Suprapubic skin (tissue), 4 donors: ENCODE results near the gene TRIM7. TPM values are rescaled to one million over a fixed set of nuclear protein-coding genes. Genes with fewer than 3 reads are reported as not detected.
A peak's percentile ranks its signal among the peaks of the same experiment; 100 is the strongest.

Experiments
- DNase-seq, 2 donors: peaks; one replicate each; pipeline ENCODE4 v3.0.0-alpha.2; 2019; ENCODE audit warnings: low spot score in 2 of 2
- H3K27ac ChIP-seq: fragments of 200-600 bp; sonication (generic); one replicate; pipeline ENCODE4 v1.5.1; 2019
- H3K27me3 ChIP-seq: fragments of 200-600 bp; sonication (generic); one replicate; pipeline ENCODE4 v1.5.1; 2019
- H3K36me3 ChIP-seq: fragments of 200-600 bp; sonication (generic); one replicate; pipeline ENCODE4 v1.5.1; 2019
- H3K4me1 ChIP-seq: fragments of 200-600 bp; sonication (generic); one replicate; pipeline ENCODE4 v1.5.1; 2019
- H3K4me3 ChIP-seq: fragments of 200-600 bp; sonication (generic); one replicate; pipeline ENCODE4 v1.5.1; 2019; ENCODE audit warnings: mild to moderate bottlenecking
- H3K9me3 ChIP-seq: fragments of 200-600 bp; sonication (generic); one replicate; pipeline ENCODE4 v1.5.1; 2019
- EP300 ChIP-seq: sonication (generic); formaldehyde crosslinking; IDR thresholded peaks from one replicate; pipeline ENCODE4 v1.6.1; 2017; ENCODE audit warnings: antibody characterized with exemption
- POLR2A ChIP-seq, 2 donors: fragments of 450-650 bp; IDR thresholded peaks; one replicate each; pipeline ENCODE4 v1.6.1; 2017; ENCODE audit warnings: antibody characterized with exemption in 2 of 2, mild to moderate bottlenecking in 2 of 2, moderate library complexity in 2 of 2
- POLR2AphosphoS5 ChIP-seq, 3 donors: sonication (generic); formaldehyde crosslinking; IDR thresholded peaks; one replicate each; pipeline ENCODE4 v1.6.1; 2017; ENCODE audit warnings: antibody characterized with exemption in 3 of 3
- WGBS: methylation state at CpG from one replicate; pipeline ENCODE4 v1.1.5; 2018; 5-methylcytosine and 5-hydroxymethylcytosine counted together
- total RNA-seq, 4 donors: library from RNA; depleted of rRNA; stranded (reverse); fragments of >200 nt; gene quantifications; one replicate each; pipeline ENCODE4 v1.1.0, GENCODE V29; 2016
- TF ChIP-seq, protein P1 (sequence below), 2 donors: fragments of 200-600 bp in 1 of 2; fragments of 450-650 bp in 1 of 2; sonication (generic) in 1 of 2; IDR thresholded peaks; one replicate each; pipeline ENCODE4 v1.5.1; 2016 to 2019; ENCODE audit warnings: antibody characterized with exemption in 2 of 2, mild to moderate bottlenecking in 1 of 2, moderate library complexity in 1 of 2

Gene TRIM7
- total RNA-seq, 4 donors from 2014 or later, result 52.0 to 79.0 (median 69.4) TPM

DNA sequence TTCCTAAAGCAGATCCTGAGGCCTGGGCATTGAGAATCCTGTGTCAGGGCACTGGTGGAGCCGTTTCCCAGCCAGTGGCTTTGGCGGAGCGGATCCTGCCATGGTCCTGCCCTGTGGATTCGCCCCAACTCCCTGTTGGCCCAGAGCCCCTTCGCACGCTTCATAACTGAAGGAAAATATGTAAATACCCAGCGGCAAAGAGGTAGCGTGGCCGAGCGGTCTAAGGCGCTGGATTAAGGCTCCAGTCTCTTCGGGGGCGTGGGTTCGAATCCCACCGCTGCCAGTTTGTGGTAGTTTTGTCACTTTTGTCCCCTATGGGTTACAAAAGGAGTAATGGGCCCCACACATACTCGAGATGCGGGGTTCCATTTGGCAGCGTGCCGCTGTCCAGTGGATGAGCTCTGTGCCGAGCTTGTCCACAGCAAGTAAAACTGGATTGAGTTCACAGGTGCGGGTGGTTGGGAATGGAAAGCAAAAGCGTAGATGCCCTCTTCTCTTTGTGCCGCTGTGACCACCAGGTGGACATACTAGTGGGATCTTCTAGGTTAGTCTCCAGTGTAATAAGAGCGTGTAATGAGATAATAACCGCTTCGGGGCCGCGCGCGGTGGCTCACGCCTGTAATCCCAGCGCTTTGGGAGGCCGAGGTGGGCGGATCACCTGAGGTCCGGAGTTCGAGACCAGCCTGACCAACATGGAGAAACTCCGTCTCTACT is 17.3 kb downstream of the TRIM7 start:
- Histone ChIP-seq H3K9me3 (no peaks in the 10 kb centered on the region), H3K36me3 (no peaks in the 10 kb centered on the region), H3K27ac (peak overlapping the region; percentile 24), H3K4me1 (peaks cover 40% of the 10 kb centered on the region), H3K27me3 (no peaks in the 10 kb centered on the region), H3K4me3 (peak overlapping the region; percentile 77)
- DNase-seq, result peak; percentile 89 to 92
- TF ChIP-seq, protein P1, sequence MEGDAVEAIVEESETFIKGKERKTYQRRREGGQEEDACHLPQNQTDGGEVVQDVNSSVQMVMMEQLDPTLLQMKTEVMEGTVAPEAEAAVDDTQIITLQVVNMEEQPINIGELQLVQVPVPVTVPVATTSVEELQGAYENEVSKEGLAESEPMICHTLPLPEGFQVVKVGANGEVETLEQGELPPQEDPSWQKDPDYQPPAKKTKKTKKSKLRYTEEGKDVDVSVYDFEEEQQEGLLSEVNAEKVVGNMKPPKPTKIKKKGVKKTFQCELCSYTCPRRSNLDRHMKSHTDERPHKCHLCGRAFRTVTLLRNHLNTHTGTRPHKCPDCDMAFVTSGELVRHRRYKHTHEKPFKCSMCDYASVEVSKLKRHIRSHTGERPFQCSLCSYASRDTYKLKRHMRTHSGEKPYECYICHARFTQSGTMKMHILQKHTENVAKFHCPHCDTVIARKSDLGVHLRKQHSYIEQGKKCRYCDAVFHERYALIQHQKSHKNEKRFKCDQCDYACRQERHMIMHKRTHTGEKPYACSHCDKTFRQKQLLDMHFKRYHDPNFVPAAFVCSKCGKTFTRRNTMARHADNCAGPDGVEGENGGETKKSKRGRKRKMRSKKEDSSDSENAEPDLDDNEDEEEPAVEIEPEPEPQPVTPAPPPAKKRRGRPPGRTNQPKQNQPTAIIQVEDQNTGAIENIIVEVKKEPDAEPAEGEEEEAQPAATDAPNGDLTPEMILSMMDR (IDR thresholded peaks at IDR 0.05), result no peak
- TF ChIP-seq EP300 (no peak), POLR2AphosphoS5 (IDR thresholded peaks at IDR 0.05) (peak in 1 of 3 donors; percentile 36), POLR2A (IDR thresholded peaks at IDR 0.05) (no peak)
- 10% methylated on average over 32 of the region's 37 CpGs for WGBS

GRCh38 chr5:181186986-181187499 is 18.0 kb downstream of the TRIM7 start:
- no peaks in the 10 kb centered on the region for H3K36me3 ChIP-seq
- no peak for TF ChIP-seq POLR2A (IDR thresholded peaks at IDR 0.05)
- TF ChIP-seq, protein P1 (IDR thresholded peaks at IDR 0.05), result no peak
- TF ChIP-seq POLR2AphosphoS5 (IDR thresholded peaks at IDR 0.05), result no peak
- no peak for TF ChIP-seq EP300
- H3K27me3 ChIP-seq, result no peaks in the 10 kb centered on the region
- H3K4me1 ChIP-seq, result peaks cover 34% of the 10 kb centered on the region
- H3K27ac ChIP-seq, result peak overlapping the region; percentile 24
- no peaks in the 10 kb centered on the region for H3K9me3 ChIP-seq
- no peak for DNase-seq
- WGBS, result 55% methylated on average over 8 of the region's 8 CpGs
- H3K4me3 ChIP-seq, result no peak overlapping the region

DNA sequence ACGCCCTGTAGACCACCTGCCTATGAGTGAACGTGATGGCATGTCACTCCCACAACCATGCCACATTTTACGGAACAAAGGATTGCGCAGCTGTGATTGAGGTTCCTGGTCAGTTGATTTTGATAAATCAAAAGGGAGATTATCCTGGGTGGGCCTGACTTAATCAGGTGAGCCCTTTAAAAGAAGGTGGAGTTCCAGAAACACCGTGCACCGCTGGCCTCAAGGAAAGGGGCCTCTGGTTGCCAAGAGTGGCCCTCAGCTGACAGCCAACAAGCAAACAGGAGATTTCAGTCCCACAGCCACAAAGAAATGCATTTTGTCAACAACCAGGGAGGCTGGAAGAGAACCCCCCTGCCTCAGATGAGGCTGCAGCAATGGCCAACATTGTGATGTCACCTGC is 19.0 kb downstream of the TRIM7 start:
- 76% methylated on average over 6 of the region's 6 CpGs for WGBS

GRCh38 chr5:181185560-181185959 is 19.4 kb downstream of the TRIM7 start:
- no peaks in the 10 kb centered on the region for H3K36me3 ChIP-seq
- H3K4me1 ChIP-seq, result peaks cover 33% of the 10 kb centered on the region
- H3K27me3 ChIP-seq, result no peaks in the 10 kb centered on the region
- TF ChIP-seq POLR2AphosphoS5 (IDR thresholded peaks at IDR 0.05), result no peak
- TF ChIP-seq EP300, result no peak
- TF ChIP-seq POLR2A (IDR thresholded peaks at IDR 0.05), result no peak
- TF ChIP-seq, protein P1 (IDR thresholded peaks at IDR 0.05), result no peak
- whole genome bisulfite sequencing, result 91% methylated on average over 13 of the region's 13 CpGs
- no peak for DNase-seq
- no peaks in the 10 kb centered on the region for H3K9me3 ChIP-seq
- no peak overlapping the region for H3K27ac ChIP-seq
- no peak overlapping the region for H3K4me3 ChIP-seq

More for the DNA sequence above, 19.0 kb downstream of the TRIM7 start:
- no peaks in the 10 kb centered on the region for H3K27me3 ChIP-seq
- no peak overlapping the region for H3K27ac ChIP-seq
- H3K9me3 ChIP-seq, result no peaks in the 10 kb centered on the region
- peaks cover 33% of the 10 kb centered on the region for H3K4me1 ChIP-seq
- H3K4me3 ChIP-seq, result no peak overlapping the region
- H3K36me3 ChIP-seq, result no peaks in the 10 kb centered on the region
- no peak for TF ChIP-seq POLR2AphosphoS5 (IDR thresholded peaks at IDR 0.05)
- no peak for TF ChIP-seq EP300
- TF ChIP-seq, protein P1 (IDR thresholded peaks at IDR 0.05), result no peak
- no peak for TF ChIP-seq POLR2A (IDR thresholded peaks at IDR 0.05)
- no peak for DNase-seq

DNA sequence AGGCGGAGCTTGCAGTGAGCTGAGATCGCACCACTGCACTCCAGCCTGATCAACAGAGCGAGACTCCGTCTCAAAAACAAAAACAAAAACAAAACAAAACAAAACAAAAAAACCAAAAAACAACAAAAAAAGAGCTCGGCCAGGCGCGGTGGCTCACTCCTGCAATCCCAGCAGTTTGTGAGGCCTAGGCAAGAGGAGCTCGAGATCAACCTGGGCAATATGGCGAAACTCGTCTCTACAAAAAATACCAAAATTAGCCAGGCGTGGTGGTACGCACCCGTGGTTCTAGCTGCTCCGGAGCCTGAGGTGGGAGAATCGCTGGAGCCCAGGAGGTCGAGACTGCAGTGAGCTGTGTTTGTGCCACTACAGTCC is 20.2 kb downstream of the TRIM7 start:
- Histone ChIP-seq H3K36me3 (no peaks in the 10 kb centered on the region), H3K4me1 (peaks cover 27% of the 10 kb centered on the region), H3K27me3 (no peaks in the 10 kb centered on the region), H3K27ac (no peak overlapping the region), H3K4me3 (peak overlapping the region; percentile 52), H3K9me3 (no peaks in the 10 kb centered on the region)
- no peak for TF ChIP-seq EP300
- no peak for DNase-seq
- WGBS, result 86% methylated on average over 16 of the region's 16 CpGs
